Chondrocyte (in vitro differentiated cells): ENCODE results near the gene SMAD9. TPM values are rescaled to one million over a fixed set of nuclear protein-coding genes. Genes with fewer than 3 reads are reported as not detected.

Experiments used
- DNase-seq: peaks from one replicate; pipeline ENCODE4 v3.0.0; 2021; ENCODE audit warnings: mixed read lengths, low spot score
- H3K27ac Mint-ChIP-seq: one replicate; pipeline ENCODE4 v1.8.0; 2021; ENCODE audit warnings: mild to moderate bottlenecking, moderate library complexity, mixed read lengths; ENCODE audit not compliant: unreplicated experiment
- H3K27me3 Mint-ChIP-seq: 2 replicates; pipeline ENCODE4 v1.8.0; 2021; ENCODE audit warnings: low read depth, mixed read lengths
- H3K36me3 Mint-ChIP-seq: 2 replicates; pipeline ENCODE4 v1.8.0; 2021; ENCODE audit warnings: low read depth, mixed read lengths
- H3K4me1 Mint-ChIP-seq: 2 replicates; pipeline ENCODE4 v1.8.0; 2021; ENCODE audit warnings: low read depth, mild to moderate bottlenecking, mixed read lengths
- H3K4me3 Mint-ChIP-seq: one replicate; pipeline ENCODE4 v1.8.0; 2021; ENCODE audit warnings: mild to moderate bottlenecking, moderate library complexity, mixed read lengths; ENCODE audit not compliant: unreplicated experiment
- H3K9me3 Mint-ChIP-seq: 2 replicates; pipeline ENCODE4 v1.8.0; 2021; ENCODE audit warnings: low read depth, mixed read lengths
- CTCF ChIP-seq: fragments of 200-600 bp; sonication (generic); IDR thresholded peaks from 2 replicates; pipeline ENCODE4 v1.5.0; 2021; ENCODE audit warnings: antibody characterized with exemption, mild to moderate bottlenecking, moderate library complexity
- total RNA-seq: library from RNA; stranded (reverse); gene quantifications from 3 replicates; pipeline ENCODE4 v1.2.1, GENCODE V29; 2021

The SMAD9 gene
- total RNA-seq, 1 donor from 2014 or later = 8.9 TPM

DNA sequence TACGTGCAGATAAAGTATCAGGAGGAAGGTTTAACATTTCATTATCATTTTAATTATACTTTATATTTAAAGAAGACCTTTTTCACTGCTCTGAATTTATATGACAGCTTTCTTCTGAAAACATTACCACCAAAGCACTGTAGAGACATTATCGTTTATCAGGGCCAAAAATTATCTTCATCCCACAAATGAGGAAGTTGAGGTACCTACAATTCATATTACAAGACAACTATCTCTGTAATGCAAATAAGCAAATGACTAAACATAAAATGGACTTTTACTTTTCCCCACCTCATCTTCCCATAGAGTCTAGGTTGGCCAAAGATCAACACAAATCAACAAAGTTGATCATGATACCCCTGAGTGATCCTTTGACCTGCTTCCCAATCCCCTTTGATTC, 30.9 kb upstream of the SMAD9 start:
- Mint-ChIP-seq H3K4me1 (no peaks in the 10 kb centered on the region), H3K27me3 (no peaks in the 10 kb centered on the region), H3K9me3 (no peaks in the 10 kb centered on the region), H3K36me3 (peaks cover 26% of the 10 kb centered on the region), H3K27ac (no peak overlapping the region), H3K4me3 (no peak overlapping the region)
- no peak for TF ChIP-seq CTCF
- DNase-seq = no peak

- TF ChIP-seq CTCF = no peak
- Mint-ChIP-seq H3K36me3 (peaks cover 24% of the 10 kb centered on the region), H3K4me1 (no peaks in the 10 kb centered on the region), H3K9me3 (no peaks in the 10 kb centered on the region), H3K4me3 (no peak overlapping the region), H3K27me3 (no peaks in the 10 kb centered on the region), H3K27ac (no peak overlapping the region)
- DNase-seq = no peak
Measured at GRCh38 chr13:36950330-36950729, 30.3 kb upstream of the SMAD9 start.

- no peak for TF ChIP-seq CTCF
- Mint-ChIP-seq H3K4me3 (no peak overlapping the region), H3K36me3 (peaks cover 10% of the 10 kb centered on the region)
Measured at GRCh38 chr13:36945078-36945477, 25.0 kb upstream of the SMAD9 start.

GRCh38 chr13:36925603-36926002, 5.6 kb upstream of the SMAD9 start:
- H3K9me3 Mint-ChIP-seq = no peaks in the 10 kb centered on the region
- H3K27me3 Mint-ChIP-seq = peaks cover 5% of the 10 kb centered on the region
- TF ChIP-seq CTCF = no peak
- no peak for DNase-seq
- H3K4me3 Mint-ChIP-seq = no peak overlapping the region
- no peaks in the 10 kb centered on the region for H3K36me3 Mint-ChIP-seq
- H3K4me1 Mint-ChIP-seq = peaks cover 5% of the 10 kb centered on the region
- H3K27ac Mint-ChIP-seq = no peak overlapping the region

More at GRCh38 chr13:36945078-36945477, 25.0 kb upstream of the SMAD9 start:
- H3K27me3 Mint-ChIP-seq = no peaks in the 10 kb centered on the region
- H3K4me1 Mint-ChIP-seq = no peaks in the 10 kb centered on the region
- DNase-seq = no peak
- peaks cover 6% of the 10 kb centered on the region for H3K9me3 Mint-ChIP-seq
- H3K27ac Mint-ChIP-seq = no peak overlapping the region

DNA sequence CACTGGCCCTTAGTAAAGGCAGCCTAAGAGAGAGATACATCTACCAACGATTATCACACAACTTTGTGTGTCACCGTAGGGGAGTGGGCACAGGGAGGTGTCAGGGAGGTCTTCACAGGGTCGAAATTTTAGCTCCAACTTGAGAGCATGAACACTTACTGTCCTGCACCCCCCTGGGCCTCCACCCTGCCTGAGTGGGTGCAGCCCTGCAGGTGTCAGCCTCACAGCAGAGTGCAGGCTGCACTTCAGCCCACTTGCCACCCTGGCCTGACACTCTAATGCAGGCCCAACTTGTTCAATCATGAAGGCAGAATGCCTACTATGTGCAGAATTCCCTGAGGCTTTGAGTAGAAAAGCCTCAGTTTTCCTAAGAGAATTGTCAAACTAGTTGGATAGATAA, 4.0 kb upstream of the SMAD9 start:
- H3K36me3 Mint-ChIP-seq = no peaks in the 10 kb centered on the region
- no peak overlapping the region for H3K4me3 Mint-ChIP-seq
- DNase-seq = no peak
- H3K27me3 Mint-ChIP-seq = peaks cover 5% of the 10 kb centered on the region
- no peak for TF ChIP-seq CTCF
- H3K27ac Mint-ChIP-seq = no peak overlapping the region
- H3K9me3 Mint-ChIP-seq = no peaks in the 10 kb centered on the region
- H3K4me1 Mint-ChIP-seq = peaks cover 8% of the 10 kb centered on the region
